SU-DHL-6 (cell line): ENCODE measurements around the gene AK9.

Experiments used
- EZH2phosphoT487 ChIP-seq: fragments of 200-600 bp; sonication (generic), shearing (Covaris generic); conservative IDR thresholded peaks from 2 replicates; pipeline ENCODE4 v1.6.1; 2018; ENCODE audit warnings: mild to moderate bottlenecking, antibody characterized with exemption, low read length, moderate library complexity, mixed read lengths
- TF ChIP-seq, protein P1 (sequence below): fragments of 200-600 bp; sonication (generic); IDR thresholded peaks from one replicate; pipeline ENCODE4 v1.5.1; 2017; ENCODE audit warnings: antibody characterized with exemption, mild to moderate bottlenecking, low read length, moderate library complexity; ENCODE audit not compliant: insufficient read depth, poor library complexity, severe bottlenecking

DNA sequence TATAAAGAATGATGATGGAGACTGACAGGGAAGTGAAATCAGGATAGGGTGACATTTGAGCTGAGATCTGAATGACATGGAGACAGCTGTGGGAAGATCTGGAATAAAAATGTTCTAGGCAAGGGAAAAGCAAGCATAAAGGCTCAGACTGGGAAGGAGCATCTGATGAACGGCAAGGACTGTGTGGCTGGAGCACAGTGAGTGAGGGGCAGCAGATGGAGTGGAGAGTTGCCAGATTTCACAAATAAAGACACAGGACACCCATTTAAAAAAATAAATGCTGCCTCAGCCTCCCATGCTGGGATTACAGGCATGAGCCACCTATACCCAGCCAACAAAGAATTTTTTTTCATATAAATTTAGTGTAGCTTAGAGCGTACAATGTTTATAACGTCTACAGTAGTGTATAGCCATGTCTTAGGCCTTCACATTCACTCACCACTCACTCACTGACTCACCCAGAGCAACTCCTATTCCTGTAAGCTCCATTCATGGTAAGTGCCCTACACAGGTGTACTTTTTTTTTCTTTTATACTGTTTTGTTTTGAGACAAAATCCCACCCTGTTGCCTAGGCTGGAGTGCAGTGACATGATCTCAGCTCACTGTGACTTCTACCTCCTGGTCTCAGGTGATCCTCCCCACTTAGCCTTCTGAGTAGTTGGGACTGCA is 205.6 kb downstream of the AK9 start:
- TF ChIP-seq, protein P1, sequence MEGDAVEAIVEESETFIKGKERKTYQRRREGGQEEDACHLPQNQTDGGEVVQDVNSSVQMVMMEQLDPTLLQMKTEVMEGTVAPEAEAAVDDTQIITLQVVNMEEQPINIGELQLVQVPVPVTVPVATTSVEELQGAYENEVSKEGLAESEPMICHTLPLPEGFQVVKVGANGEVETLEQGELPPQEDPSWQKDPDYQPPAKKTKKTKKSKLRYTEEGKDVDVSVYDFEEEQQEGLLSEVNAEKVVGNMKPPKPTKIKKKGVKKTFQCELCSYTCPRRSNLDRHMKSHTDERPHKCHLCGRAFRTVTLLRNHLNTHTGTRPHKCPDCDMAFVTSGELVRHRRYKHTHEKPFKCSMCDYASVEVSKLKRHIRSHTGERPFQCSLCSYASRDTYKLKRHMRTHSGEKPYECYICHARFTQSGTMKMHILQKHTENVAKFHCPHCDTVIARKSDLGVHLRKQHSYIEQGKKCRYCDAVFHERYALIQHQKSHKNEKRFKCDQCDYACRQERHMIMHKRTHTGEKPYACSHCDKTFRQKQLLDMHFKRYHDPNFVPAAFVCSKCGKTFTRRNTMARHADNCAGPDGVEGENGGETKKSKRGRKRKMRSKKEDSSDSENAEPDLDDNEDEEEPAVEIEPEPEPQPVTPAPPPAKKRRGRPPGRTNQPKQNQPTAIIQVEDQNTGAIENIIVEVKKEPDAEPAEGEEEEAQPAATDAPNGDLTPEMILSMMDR: no peak
- no peak for TF ChIP-seq EZH2phosphoT487
